Gastrocnemius medialis (tissue), 4 donors: ENCODE results near the gene TRA2A. TPM values are rescaled to one million over a fixed set of nuclear protein-coding genes. Genes with fewer than 3 reads are reported as not detected.

ENCODE experiments used
- ATAC-seq, 2 donors: fragments of 150-250 bp; one replicate each; pipeline ENCODE4 v1.9.1; 2016
- DNase-seq, 2 donors: peaks; one replicate each; pipeline ENCODE4 v3.0.0-alpha.2; 2019
- H3K27ac ChIP-seq, 4 donors: fragments of 200-600 bp; sonication (generic); 1 replicate in 1 of 4; 2 replicates in 3 of 4; pipeline ENCODE4 v1.5.1; 2016 to 2018; ENCODE audit warnings: mild to moderate bottlenecking in 2 of 4, moderate library complexity in 1 of 4
- H3K27me3 ChIP-seq, 3 donors: fragments of 200-600 bp; sonication (generic) in 2 of 3; 1 replicate in 1 of 3; 2 replicates in 2 of 3; pipeline versions ENCODE4 v1.5.1 to v1.6.0; 2016 to 2019; ENCODE audit warnings: mild to moderate bottlenecking in 1 of 3, moderate library complexity in 1 of 3
- H3K36me3 ChIP-seq, 2 donors: fragments of 200-600 bp; sonication (generic) in 1 of 2; one replicate each; pipeline ENCODE4 v1.5.1; 2017 to 2018
- H3K4me1 ChIP-seq, 2 donors: fragments of 200-600 bp; sonication (generic) in 1 of 2; one replicate each; pipeline ENCODE4 v1.5.1; 2016 to 2017; ENCODE audit warnings: mild to moderate bottlenecking in 2 of 2
- H3K4me3 ChIP-seq, 4 donors: fragments of 200-600 bp; sonication (generic) in 3 of 4; 1 replicate in 1 of 4; 2 replicates in 3 of 4; pipeline ENCODE4 v1.5.1; 2016 to 2019; ENCODE audit warnings: mild to moderate bottlenecking in 2 of 4
- H3K9me3 ChIP-seq, 3 donors: fragments of 200-600 bp; sonication (generic) in 2 of 3; 1 replicate in 1 of 3; 2 replicates in 2 of 3; pipeline ENCODE4 v1.5.1; 2016 to 2019
- POLR2A ChIP-seq, 2 donors: fragments of 450-650 bp; IDR thresholded peaks; one replicate each; pipeline ENCODE4 v1.6.1; 2017; ENCODE audit warnings: antibody characterized with exemption in 2 of 2, mild to moderate bottlenecking in 2 of 2, moderate library complexity in 2 of 2
- in situ Hi-C, 4 donors: fragments of 200-750 bp; cut with MboI; loops; one replicate each; pipeline versions ENCODE4 v1.15.0 to v1.8.0; 2017; ENCODE audit warnings: low sequenced_read_pairs in 4 of 4
- intact Hi-C: fragments of 100-400 bp; cut with DNase I; formaldehyde crosslinking; loops from one replicate; pipeline ENCODE4 v1.15.1; 2023; ENCODE audit warnings: low total_unique reads
- total RNA-seq, 4 donors: library from RNA; depleted of rRNA; stranded (reverse); fragments of >200 nt; gene quantifications; one replicate each; pipeline versions ENCODE4 v1.1.0 to v1.2.3, GENCODE V29; 2016
- TF ChIP-seq, protein P1 (sequence below), 5 experiments: fragments of 450-650 bp in 3 of 5; fragments of 200-600 bp in 2 of 5; sonication (generic) in 2 of 5; IDR thresholded peaks in 4 of 5; conservative IDR thresholded peaks in 1 of 5; 1 replicate in 4 of 5; 2 replicates in 1 of 5; pipeline ENCODE4 v1.5.1; 2016 to 2019; ENCODE audit warnings: antibody characterized with exemption in 5 of 5, mild to moderate bottlenecking in 3 of 5, moderate library complexity in 3 of 5

The TRA2A gene
- total RNA-seq, 4 donors from 2014 or later, result 4.8 to 6.4 (median 5.7) TPM

DNA sequence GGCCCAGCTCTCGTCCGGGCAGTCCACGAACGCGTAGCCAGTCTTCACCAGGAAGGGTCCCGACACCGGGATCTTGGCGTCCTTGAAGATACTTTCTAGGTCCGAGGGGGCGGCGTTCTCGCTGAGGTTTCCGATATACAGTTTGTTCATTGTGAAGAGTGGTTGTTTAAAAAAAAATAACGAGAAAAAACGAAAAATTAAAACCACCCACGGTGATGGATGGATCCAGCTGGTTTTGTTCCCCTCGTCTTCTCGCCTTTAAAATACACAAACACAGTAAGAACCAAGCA lies 61.9 kb downstream of the TRA2A start:
- peaks cover 95 to 99% (median 98%) of the 10 kb centered on the region in 3 donors for H3K27me3 ChIP-seq
- TF ChIP-seq POLR2A (IDR thresholded peaks at IDR 0.05), result no peak
- TF ChIP-seq, protein P1, sequence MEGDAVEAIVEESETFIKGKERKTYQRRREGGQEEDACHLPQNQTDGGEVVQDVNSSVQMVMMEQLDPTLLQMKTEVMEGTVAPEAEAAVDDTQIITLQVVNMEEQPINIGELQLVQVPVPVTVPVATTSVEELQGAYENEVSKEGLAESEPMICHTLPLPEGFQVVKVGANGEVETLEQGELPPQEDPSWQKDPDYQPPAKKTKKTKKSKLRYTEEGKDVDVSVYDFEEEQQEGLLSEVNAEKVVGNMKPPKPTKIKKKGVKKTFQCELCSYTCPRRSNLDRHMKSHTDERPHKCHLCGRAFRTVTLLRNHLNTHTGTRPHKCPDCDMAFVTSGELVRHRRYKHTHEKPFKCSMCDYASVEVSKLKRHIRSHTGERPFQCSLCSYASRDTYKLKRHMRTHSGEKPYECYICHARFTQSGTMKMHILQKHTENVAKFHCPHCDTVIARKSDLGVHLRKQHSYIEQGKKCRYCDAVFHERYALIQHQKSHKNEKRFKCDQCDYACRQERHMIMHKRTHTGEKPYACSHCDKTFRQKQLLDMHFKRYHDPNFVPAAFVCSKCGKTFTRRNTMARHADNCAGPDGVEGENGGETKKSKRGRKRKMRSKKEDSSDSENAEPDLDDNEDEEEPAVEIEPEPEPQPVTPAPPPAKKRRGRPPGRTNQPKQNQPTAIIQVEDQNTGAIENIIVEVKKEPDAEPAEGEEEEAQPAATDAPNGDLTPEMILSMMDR (IDR thresholded peaks at IDR 0.05 in 4 of 5, conservative IDR thresholded peaks at IDR 0.05 in 1 of 5), result no peak
- intact Hi-C loops, result loop anchor here (5.0 kb wide), 1 partner anchor 62 kb away; the partner anchor contains the start of gene TRA2A
- H3K9me3 ChIP-seq, result no peaks in the 10 kb centered on the region
- no peak overlapping the region for H3K27ac ChIP-seq
- ATAC-seq (no peak), DNase-seq (no peak)
- no peaks in the 10 kb centered on the region for H3K36me3 ChIP-seq
- peak overlapping the region in 3 of 4 donors; percentile 27 to 40 (median 39) for H3K4me3 ChIP-seq
- in situ Hi-C loops, result no loop called here
- H3K4me1 ChIP-seq, result peaks cover 19 to 36% of the 10 kb centered on the region in 2 donors

DNA sequence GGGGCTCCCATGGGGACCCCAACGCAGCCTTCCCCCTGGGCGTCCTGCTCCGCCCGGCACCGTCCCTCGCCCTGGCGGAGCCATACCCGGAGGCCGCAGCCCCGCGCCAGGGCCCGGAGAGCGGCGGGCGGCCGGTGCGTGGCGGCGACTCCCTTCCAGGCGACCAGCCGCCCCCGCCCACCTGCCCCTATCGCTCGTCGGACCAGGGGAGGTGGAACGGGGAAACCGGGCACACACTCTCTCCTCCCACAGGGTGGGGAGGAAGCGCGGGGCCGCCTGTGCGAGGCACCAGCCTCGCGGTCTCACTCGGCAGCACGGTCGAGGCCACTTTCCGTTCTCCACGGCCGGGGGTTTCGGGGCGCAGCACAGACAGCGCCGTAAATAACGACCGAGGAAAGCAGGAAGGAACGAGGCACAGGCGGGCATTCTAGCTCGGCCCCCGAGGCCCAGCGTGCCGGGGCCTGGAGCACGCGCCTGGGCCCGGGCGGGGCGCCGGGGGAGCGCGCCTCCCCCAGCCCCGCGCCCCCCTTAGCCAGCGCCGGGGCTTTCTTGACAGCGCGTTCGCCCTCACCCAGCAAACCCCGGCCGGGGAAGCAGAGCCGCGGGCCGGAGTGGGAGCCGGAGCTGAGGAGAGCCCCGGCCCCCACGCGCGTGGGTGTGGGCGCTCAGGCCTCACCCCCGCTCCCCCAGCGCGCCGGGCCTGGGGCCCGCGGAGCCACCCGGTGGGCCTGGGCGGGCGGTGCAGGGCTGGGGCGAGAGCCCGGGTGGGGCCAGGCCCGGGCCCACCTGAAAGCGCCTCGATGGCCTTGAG lies 62.4 kb downstream of the TRA2A start:
- peak overlapping the region; percentile 24 to 40 (median 33) for H3K4me3 ChIP-seq
- peaks cover 94 to 96% (median 95%) of the 10 kb centered on the region in 3 donors for H3K27me3 ChIP-seq
- peaks cover 19 to 33% of the 10 kb centered on the region in 2 donors for H3K4me1 ChIP-seq
- in situ Hi-C loops (no loop called here), intact Hi-C loops (no loop called here)
- H3K9me3 ChIP-seq, result no peaks in the 10 kb centered on the region
- TF ChIP-seq, protein P1 (IDR thresholded peaks at IDR 0.05 in 4 of 5, conservative IDR thresholded peaks at IDR 0.05 in 1 of 5), result no peak
- TF ChIP-seq POLR2A (IDR thresholded peaks at IDR 0.05), result no peak
- DNase-seq (no peak), ATAC-seq (peak in 1 of 2 donors; percentile 21)
- H3K27ac ChIP-seq, result no peak overlapping the region
- no peaks in the 10 kb centered on the region for H3K36me3 ChIP-seq

DNA sequence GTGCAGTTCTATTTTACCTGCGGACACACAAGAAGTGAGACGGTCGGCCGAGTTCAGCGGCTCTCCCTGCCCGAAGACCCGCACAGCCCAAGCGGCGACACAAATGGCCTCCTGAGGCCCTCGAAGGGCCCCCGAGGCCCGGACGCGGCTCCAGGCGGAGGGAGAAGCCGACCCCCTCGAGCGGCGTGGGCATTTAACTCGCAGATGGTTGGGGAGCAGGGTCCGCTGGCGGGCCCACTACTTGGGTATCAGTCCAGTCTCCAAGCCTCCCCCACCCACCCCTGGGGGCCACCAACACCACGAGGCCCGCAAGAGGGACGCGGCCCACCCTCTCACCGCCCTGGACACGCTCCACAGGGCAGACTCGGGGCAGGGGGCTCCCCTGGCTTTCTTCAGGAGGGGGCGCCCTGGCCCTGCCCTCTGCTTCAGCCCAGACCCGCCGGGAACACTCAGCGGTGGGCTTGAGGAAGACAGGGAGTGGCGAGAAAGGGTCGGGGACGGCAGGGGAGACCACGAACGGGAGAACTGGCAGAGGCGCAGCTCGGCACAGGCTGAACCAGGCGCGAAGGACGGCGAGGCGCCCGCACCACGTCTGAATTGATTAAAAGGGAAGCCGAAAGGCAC lies 63.1 kb downstream of the TRA2A start:
- Histone ChIP-seq H3K9me3 (no peaks in the 10 kb centered on the region), H3K27ac (no peak overlapping the region), H3K4me3 (peak overlapping the region in 3 of 4 donors; percentile 27 to 40 (median 39)), H3K4me1 (peaks cover 19 to 25% of the 10 kb centered on the region in 2 donors), H3K27me3 (peaks cover 92 to 96% (median 95%) of the 10 kb centered on the region in 3 donors), H3K36me3 (no peaks in the 10 kb centered on the region)
- TF ChIP-seq, protein P1 (IDR thresholded peaks at IDR 0.05 in 4 of 5, conservative IDR thresholded peaks at IDR 0.05 in 1 of 5), result no peak
- TF ChIP-seq POLR2A (IDR thresholded peaks at IDR 0.05), result no peak
- DNase-seq (no peak), ATAC-seq (peak in 1 of 2 donors; percentile 12)
- intact Hi-C loops, result no loop called here
- in situ Hi-C loops, result no loop called here

DNA sequence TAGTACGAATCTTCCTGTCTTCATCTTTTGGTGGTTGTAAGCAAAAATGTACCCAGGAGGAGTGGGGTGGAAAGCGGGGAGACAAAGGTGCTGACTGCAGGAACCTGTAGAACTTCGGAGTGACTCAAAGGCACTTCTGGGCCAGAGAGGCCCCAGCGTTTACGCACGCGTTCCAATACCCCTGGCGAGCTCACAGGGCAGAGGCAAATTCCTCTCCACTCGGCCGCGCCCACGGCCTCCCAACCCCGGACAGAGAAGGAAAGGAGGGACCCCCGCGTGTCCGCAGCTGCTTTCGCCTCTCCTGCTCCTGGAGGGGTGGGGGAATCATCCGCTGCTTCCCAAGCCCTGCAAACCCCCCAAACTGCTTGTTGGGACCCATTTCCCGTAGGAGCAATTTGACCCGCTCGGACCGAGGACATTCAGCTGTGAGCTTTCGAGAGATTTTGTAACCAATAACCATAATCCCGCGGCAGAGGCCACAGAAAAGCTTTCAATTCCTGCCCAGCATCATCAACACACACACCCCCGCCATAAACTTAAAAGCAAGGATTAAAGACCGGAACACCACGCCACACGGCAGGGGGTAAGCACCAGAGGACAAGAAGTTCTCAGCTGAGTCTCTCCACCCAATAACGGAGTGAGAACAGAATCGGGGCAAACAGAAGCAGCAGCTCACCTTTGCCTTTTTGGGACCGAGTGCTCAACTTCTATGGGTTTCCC lies 63.8 kb downstream of the TRA2A start:
- peaks cover 23 to 24% of the 10 kb centered on the region in 2 donors for H3K4me1 ChIP-seq
- no peaks in the 10 kb centered on the region for H3K36me3 ChIP-seq
- in situ Hi-C loops, result no loop called here
- TF ChIP-seq, protein P1 (IDR thresholded peaks at IDR 0.05 in 4 of 5, conservative IDR thresholded peaks at IDR 0.05 in 1 of 5), result no peak
- no peak for ATAC-seq
- intact Hi-C loops, result no loop called here
- no peak overlapping the region for H3K4me3 ChIP-seq
- DNase-seq, result no peak
- no peak overlapping the region for H3K27ac ChIP-seq
- no peaks in the 10 kb centered on the region for H3K9me3 ChIP-seq
- peaks cover 85 to 94% (median 90%) of the 10 kb centered on the region in 3 donors for H3K27me3 ChIP-seq
